Psoas muscle (tissue), 8 donors: Measurements from ENCODE around the gene ETNK1. TPM values are rescaled to one million over a fixed set of nuclear protein-coding genes. Genes with fewer than 3 reads are reported as not detected.

ENCODE experiments used
- ATAC-seq, 4 donors: fragments of 200-7000 bp; cut with Tn5 transposase; one replicate each; pipeline ENCODE4 v1.9.1; 2020; ENCODE audit warnings: moderate library complexity in 3 of 4, mild to moderate bottlenecking in 2 of 4
- DNase-seq, 2 donors: peaks; one replicate each; pipeline ENCODE4 v3.0.0-alpha.2; 2020
- H3K27ac ChIP-seq: fragments of 200-600 bp; one replicate; pipeline ENCODE4 v1.8.0; 2022
- H3K27me3 ChIP-seq, 3 donors: fragments of 200-600 bp in 1 of 3; one replicate each; pipeline versions ENCODE4 v1.6.1 to v1.8.0; 2013 to 2022; ENCODE audit warnings: low read length in 2 of 3, mild to moderate bottlenecking in 2 of 3, moderate library complexity in 1 of 3; ENCODE audit not compliant: insufficient read depth in 3 of 3
- H3K36me3 ChIP-seq, 2 donors: fragments of 200-600 bp in 1 of 2; one replicate each; pipeline versions ENCODE4 v1.6.1 to v1.8.0; 2013 to 2022; ENCODE audit warnings: low read depth in 1 of 2, mild to moderate bottlenecking in 1 of 2, moderate library complexity in 1 of 2; ENCODE audit not compliant: insufficient read depth in 1 of 2
- H3K4me1 ChIP-seq: fragments of 200-600 bp; one replicate; pipeline ENCODE4 v1.8.0; 2022
- H3K4me3 ChIP-seq: fragments of 200-600 bp; one replicate; pipeline ENCODE4 v1.8.0; 2022; ENCODE audit warnings: mild to moderate bottlenecking
- H3K9me3 ChIP-seq: fragments of 200-600 bp; one replicate; pipeline ENCODE4 v1.8.0; 2022
- WGBS, 3 donors: extraction: QIAGEN DNeasy Blood & Tissue Kit; methylation state at CpG; one replicate each; pipeline versions ENCODE4 v1.1.6 to v1.1.7; 2013; 5-methylcytosine and 5-hydroxymethylcytosine counted together
- intact Hi-C, 2 donors: fragments of 100-400 bp; cut with DNase I; formaldehyde crosslinking; loops; one replicate each; pipeline versions ENCODE4 v1.11.0 to v1.14.2; 2022
- polyA plus RNA-seq, 3 donors: library from polyadenylated mRNA; stranded (reverse); fragments of 200-250 nt; gene quantifications; one replicate each; pipeline ENCODE4 v1.2.3, GENCODE V29; 2013
- total RNA-seq, 4 donors: library from RNA; stranded (reverse); fragmentation: NEBNext Ultra II Directional in 2 of 4; extraction: Animal tissue kit (Norgen Biotek cat#: 25700) in 2 of 4; gene quantifications; one replicate each; pipeline versions ENCODE4 v1.2.1 to v1.2.4, GENCODE V29; 2021 to 2023
- TF ChIP-seq, protein P1 (sequence below): fragments of 200-600 bp; IDR thresholded peaks from one replicate; pipeline ENCODE4 v1.8.0; 2022; ENCODE audit warnings: antibody characterized with exemption
- donor health status: healthy with polysubstance abuse.
- donor health status: DM: no; HTN: no; CAD: no; lungs with moderate emphysema.
- donor health status: Bipolar disorder and iron deficiency.
- donor health status: healthy.
- donor health status: DM: yes; HTN: yes; CAD: no.
- donor health status: DM: no; HTN: no; CAD: no.
- donor health status: DM: no; HTN: no; CAD: no.
- donor health status: DM: yes; HTN: yes; CAD: no.

ETNK1 gene
- total and polyA plus RNA-seq, 7 donors = 2.6 to 13.2 (median 8.7) TPM

DNA sequence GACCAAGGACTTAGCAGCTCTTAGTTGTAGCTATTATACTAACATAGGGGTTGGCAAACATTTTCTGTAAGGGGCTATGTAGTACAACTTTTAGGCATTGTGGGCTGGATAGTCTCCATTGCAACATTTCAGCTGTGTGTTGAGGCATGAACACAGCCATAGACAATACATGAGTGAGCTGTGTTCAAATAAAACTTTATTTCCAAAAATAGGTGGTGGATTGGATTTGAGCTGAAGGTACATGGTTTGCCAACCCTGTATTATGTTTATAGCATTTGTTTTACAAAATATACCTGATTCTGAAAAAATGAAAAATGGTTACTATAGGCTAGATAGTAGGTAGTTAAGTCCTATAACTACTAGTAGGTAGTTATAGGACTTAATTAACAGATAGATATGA lies 40.5 kb downstream of the ETNK1 start:
- Histone ChIP-seq H3K4me1 (no peaks in the 10 kb centered on the region), H3K36me3 (peaks cover 0 to 27% of the 10 kb centered on the region in 2 donors), H3K4me3 (no peak overlapping the region), H3K27ac (no peak overlapping the region), H3K9me3 (no peaks in the 10 kb centered on the region), H3K27me3 (no peaks in the 10 kb centered on the region)
- no peak for ATAC-seq
- DNase-seq = no peak
- intact Hi-C loops = no loop called here
- TF ChIP-seq, protein P1, sequence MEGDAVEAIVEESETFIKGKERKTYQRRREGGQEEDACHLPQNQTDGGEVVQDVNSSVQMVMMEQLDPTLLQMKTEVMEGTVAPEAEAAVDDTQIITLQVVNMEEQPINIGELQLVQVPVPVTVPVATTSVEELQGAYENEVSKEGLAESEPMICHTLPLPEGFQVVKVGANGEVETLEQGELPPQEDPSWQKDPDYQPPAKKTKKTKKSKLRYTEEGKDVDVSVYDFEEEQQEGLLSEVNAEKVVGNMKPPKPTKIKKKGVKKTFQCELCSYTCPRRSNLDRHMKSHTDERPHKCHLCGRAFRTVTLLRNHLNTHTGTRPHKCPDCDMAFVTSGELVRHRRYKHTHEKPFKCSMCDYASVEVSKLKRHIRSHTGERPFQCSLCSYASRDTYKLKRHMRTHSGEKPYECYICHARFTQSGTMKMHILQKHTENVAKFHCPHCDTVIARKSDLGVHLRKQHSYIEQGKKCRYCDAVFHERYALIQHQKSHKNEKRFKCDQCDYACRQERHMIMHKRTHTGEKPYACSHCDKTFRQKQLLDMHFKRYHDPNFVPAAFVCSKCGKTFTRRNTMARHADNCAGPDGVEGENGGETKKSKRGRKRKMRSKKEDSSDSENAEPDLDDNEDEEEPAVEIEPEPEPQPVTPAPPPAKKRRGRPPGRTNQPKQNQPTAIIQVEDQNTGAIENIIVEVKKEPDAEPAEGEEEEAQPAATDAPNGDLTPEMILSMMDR = no peak

DNA sequence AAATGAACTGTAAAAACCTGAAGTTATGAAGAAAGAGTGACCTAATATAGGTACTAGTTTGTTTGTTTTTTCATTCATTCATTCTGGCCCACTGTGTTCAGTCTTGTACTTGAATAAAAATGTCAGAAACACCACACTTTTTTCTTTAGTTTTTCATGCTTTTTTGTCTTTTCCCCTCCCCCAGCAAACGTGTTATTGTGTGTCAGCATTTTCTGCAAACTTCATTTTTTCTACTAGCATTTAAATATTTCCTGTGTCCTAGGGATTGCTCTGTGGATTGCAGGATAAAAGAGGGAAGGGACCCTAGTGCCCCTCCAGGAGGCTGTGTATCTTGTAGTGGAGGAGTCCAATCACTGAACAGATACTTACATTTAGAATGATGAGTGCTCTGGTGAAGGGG lies 42.2 kb downstream of the ETNK1 start:
- Histone ChIP-seq H3K27me3 (no peaks in the 10 kb centered on the region), H3K4me3 (no peak overlapping the region), H3K4me1 (no peaks in the 10 kb centered on the region), H3K27ac (no peak overlapping the region), H3K9me3 (no peaks in the 10 kb centered on the region), H3K36me3 (peaks cover 0 to 23% of the 10 kb centered on the region in 2 donors)
- 0 to 50% (median 29%) methylated on average over 1 of the region's 1 CpG for WGBS, 3 donors
- ATAC-seq = no peak
- intact Hi-C loops = no loop called here
- TF ChIP-seq, protein P1 = no peak
- no peak for DNase-seq

DNA sequence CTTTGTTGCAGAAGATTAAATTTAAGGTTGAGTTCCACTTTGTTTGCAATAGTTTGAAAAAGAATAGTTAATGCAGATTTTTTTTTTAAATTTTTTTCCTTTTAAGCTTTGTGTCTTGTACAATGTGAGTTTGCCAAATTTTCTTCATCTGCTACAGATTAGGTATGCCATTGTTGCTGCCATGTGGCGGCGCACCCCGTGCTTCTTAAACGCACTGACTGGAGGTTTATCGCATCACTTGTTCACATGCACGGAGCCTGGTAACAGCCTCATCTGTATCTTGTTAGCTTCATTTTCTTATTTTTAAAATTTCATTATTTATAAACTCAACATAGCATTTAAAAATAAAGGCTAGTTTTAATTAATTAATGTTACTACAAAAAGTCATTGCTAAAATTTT lies 43.5 kb downstream of the ETNK1 start:
- Histone ChIP-seq H3K36me3 (peaks cover 0 to 34% of the 10 kb centered on the region in 2 donors), H3K4me3 (no peak overlapping the region), H3K9me3 (no peaks in the 10 kb centered on the region), H3K4me1 (no peaks in the 10 kb centered on the region), H3K27me3 (no peaks in the 10 kb centered on the region), H3K27ac (no peak overlapping the region)
- TF ChIP-seq, protein P1 = no peak
- ATAC-seq (no peak), DNase-seq (no peak)
- WGBS, 3 donors = 98 to 99% (median 98%) methylated on average over 6 of the region's 6 CpGs
- intact Hi-C loops = no loop called here

DNA sequence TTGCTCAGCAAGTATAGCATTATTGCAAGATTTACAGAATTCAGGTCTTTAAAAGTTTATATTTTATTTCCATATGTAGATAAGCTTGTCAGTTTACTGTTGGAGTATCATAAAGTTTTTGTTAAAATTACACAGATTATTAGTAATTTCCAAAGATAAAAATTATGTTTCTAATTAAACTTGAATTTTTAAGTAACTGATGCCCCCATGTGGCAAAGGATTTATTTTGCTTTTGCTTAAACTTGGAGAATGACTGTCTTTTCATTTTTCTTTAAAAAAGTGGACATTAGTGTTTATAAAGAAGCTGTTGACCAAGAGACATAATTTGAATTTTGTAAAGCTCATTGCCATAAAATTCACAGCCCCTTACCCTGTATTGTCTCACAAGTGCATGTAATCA lies 45.8 kb downstream of the ETNK1 start:
- no peak for ATAC-seq
- TF ChIP-seq, protein P1 = no peak
- H3K27ac ChIP-seq = no peak overlapping the region
- no peaks in the 10 kb centered on the region for H3K27me3 ChIP-seq
- intact Hi-C loops = no loop called here
- no peaks in the 10 kb centered on the region for H3K9me3 ChIP-seq
- peaks cover 0 to 57% of the 10 kb centered on the region in 2 donors for H3K36me3 ChIP-seq
- no peak for DNase-seq
- H3K4me3 ChIP-seq = no peak overlapping the region
- no peaks in the 10 kb centered on the region for H3K4me1 ChIP-seq

DNA sequence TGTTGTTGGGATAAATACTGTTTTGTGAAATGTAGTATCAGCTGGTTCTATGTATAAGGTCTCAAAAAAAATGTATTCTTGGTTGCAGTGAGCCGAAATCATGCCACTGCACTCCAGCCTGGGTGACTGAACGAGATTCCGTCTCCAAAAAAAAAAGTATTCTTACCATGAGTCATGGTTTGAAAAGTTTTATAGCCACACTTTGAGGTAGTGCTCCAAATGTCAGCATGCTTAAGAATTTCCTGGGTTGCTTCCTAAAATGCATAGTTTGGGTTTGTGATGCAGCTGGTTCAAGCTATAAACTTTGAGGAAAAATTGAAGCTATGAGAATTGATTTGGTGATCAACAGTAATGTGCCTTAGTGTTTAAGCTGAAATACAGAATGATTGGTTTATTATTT lies 48.0 kb downstream of the ETNK1 start:
- no peaks in the 10 kb centered on the region for H3K4me1 ChIP-seq
- TF ChIP-seq, protein P1 = no peak
- WGBS, 3 donors = 89 to 94% (median 90%) methylated on average over 3 of the region's 3 CpGs
- peaks cover 0 to 52% of the 10 kb centered on the region in 2 donors for H3K36me3 ChIP-seq
- no peak overlapping the region for H3K4me3 ChIP-seq
- no peaks in the 10 kb centered on the region for H3K27me3 ChIP-seq
- DNase-seq = no peak
- no peak overlapping the region for H3K27ac ChIP-seq
- no peak for ATAC-seq
- H3K9me3 ChIP-seq = no peaks in the 10 kb centered on the region
- intact Hi-C loops = no loop called here
